GM12878 (cell line): Measurements from ENCODE around the gene SUSD2.

Experiments used
- CTCF ChIP-seq, 3 experiments: IDR thresholded peaks in 2 of 3; conservative IDR thresholded peaks in 1 of 3; 2 replicates each; pipeline ENCODE4 v1.5.1; 2011; ENCODE audit warnings: low read depth in 3 of 3, low read length in 3 of 3, mild to moderate bottlenecking in 3 of 3, control low read depth in 2 of 3, moderate library complexity in 2 of 3, inconsistent platforms in 1 of 3, mixed read lengths in 1 of 3; ENCODE audit not compliant: control insufficient read depth in 2 of 3, insufficient read depth in 1 of 3; ENCODE audit errors: extremely low read depth in 1 of 3
- EZH2 ChIP-seq: IDR thresholded peaks from 2 replicates; pipeline ENCODE4 v1.6.1; 2012; ENCODE audit warnings: low read depth, mild to moderate bottlenecking, control low read depth, inconsistent platforms, low read length, borderline replicate concordance; ENCODE audit not compliant: control insufficient read depth
- JUND ChIP-seq: IDR thresholded peaks from 2 replicates; pipeline ENCODE4 v1.6.1; 2012; ENCODE audit warnings: low read depth, mild to moderate bottlenecking, low read length, improper control_type of control experiment, moderate library complexity
- POLR2AphosphoS2 ChIP-seq: IDR thresholded peaks from 2 replicates; pipeline ENCODE4 v1.6.1; 2011; ENCODE audit warnings: low read depth, mild to moderate bottlenecking, low read length, improper control_type of control experiment, moderate library complexity
- RAD21 ChIP-seq: IDR thresholded peaks from 2 replicates; pipeline ENCODE4 v1.6.1; 2011; ENCODE audit warnings: mild to moderate bottlenecking, low read depth, low read length, moderate library complexity; ENCODE audit not compliant: insufficient read depth
- TARDBP ChIP-seq: IDR thresholded peaks from 2 replicates; pipeline ENCODE4 v1.6.1; 2016; ENCODE audit warnings: borderline replicate concordance
- ZNF274 ChIP-seq: IDR thresholded peaks from one replicate; pipeline ENCODE4 v1.8.0; 2011; ENCODE audit not compliant: insufficient read length, insufficient read depth

- TF ChIP-seq TARDBP, result no peak
- no peak for TF ChIP-seq RAD21
- TF ChIP-seq POLR2AphosphoS2, result no peak
- TF ChIP-seq ZNF274, result no peak
- no peak for TF ChIP-seq EZH2
- TF ChIP-seq CTCF (IDR thresholded peaks at IDR 0.05 in 2 of 3, conservative IDR thresholded peaks at IDR 0.05 in 1 of 3; ENCODE audit: control insufficient read depth in 2 of 3, extremely low read depth in 1 of 3, insufficient read depth in 1 of 3, low read depth in 3 of 3, low read length in 3 of 3), result no peak
- no peak for TF ChIP-seq JUND
These were observed 5.8 kb downstream of the SUSD2 start for GRCh38 chr22:24186892-24187670.
